ENCODE results near the gene MPHOSPH9.

- TF ChIP-seq CTCF (IDR thresholded peaks at IDR 0.05; ENCODE audit: extremely low read depth in 1 of 2, insufficient read depth in 1 of 2, low read depth in 1 of 2, low read length in 2 of 2) (no peak), POLR2AphosphoS5 (IDR thresholded peaks at IDR 0.05; ENCODE audit: insufficient read depth, low read depth, low read length) (no peak)
Observed at GRCh38 chr12:123119808-123120207, 113.1 kb downstream of the MPHOSPH9 start.
